Stimulated activated effector memory CD8-positive, alpha-beta T cell treated with anti-CD3 and anti-CD28 coated beads, Interleukin-12 subunit alpha, Interleukin-12 subunit beta, amount 100 ng/mL, for 72 hours (primary cell): ENCODE results near the gene OPN5.

Source experiments
- ATAC-seq: fragments of 150-1000 bp; cut with Tn5 transposase; 2 replicates; pipeline ENCODE4 v1.10.0; 2021
- DNase-seq, 2 donors: peaks; one replicate each; pipeline ENCODE4 v3.0.0; 2021 to 2022; ENCODE audit warnings: low spot score in 2 of 2
- H3K27ac Mint-ChIP-seq: one replicate; pipeline ENCODE4 v1.8.0; 2022; ENCODE audit warnings: mild to moderate bottlenecking, mixed read lengths
- H3K36me3 Mint-ChIP-seq: one replicate; pipeline ENCODE4 v1.8.0; 2022; ENCODE audit warnings: mild to moderate bottlenecking, mixed read lengths
- H3K4me1 Mint-ChIP-seq: one replicate; pipeline ENCODE4 v1.8.0; 2022; ENCODE audit warnings: mixed read lengths
- H3K4me3 Mint-ChIP-seq: one replicate; pipeline ENCODE4 v1.8.0; 2022; ENCODE audit warnings: mild to moderate bottlenecking, mixed read lengths
- H3K9me3 Mint-ChIP-seq: one replicate; pipeline ENCODE4 v1.8.0; 2022; ENCODE audit warnings: mixed read lengths

OPN5 gene

DNA sequence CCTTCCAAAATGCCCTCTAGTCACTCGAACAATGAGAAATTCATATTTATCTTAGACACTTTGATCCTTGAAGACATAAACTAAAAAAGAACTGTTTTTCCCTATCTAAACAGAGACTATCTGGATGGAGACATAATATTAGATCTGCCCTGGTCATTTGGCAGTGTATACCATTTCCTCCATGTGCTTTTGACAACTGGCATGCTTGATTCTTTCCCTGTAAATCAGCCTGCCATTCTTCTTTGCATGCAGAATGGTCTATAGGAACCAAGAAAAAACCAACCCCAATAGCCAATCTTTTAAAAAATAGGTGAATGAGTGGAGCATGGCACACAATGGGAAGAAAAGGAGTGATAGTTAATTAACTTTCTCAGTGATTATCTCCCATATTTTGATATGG, 93.8 kb downstream of the OPN5 start:
- H3K4me3 Mint-ChIP-seq, result no peak overlapping the region
- no peaks in the 10 kb centered on the region for H3K4me1 Mint-ChIP-seq
- H3K9me3 Mint-ChIP-seq, result no peaks in the 10 kb centered on the region
- H3K27ac Mint-ChIP-seq, result no peak overlapping the region
- DNase-seq (no peak), ATAC-seq (no peak)
- no peaks in the 10 kb centered on the region for H3K36me3 Mint-ChIP-seq
